OCI-LY1 (cell line): Measurements from ENCODE around the gene EML1.

Experiments used
- EZH2 ChIP-seq: fragments of 200-600 bp; sonication (generic), shearing (Covaris generic); IDR thresholded peaks from 2 replicates; pipeline ENCODE4 v1.8.0; 2017; ENCODE audit warnings: borderline replicate concordance, mixed run types, mild to moderate bottlenecking, antibody characterized with exemption, low read length, moderate library complexity, mixed read lengths
- TF ChIP-seq, protein P1 (sequence below): fragments of 200-600 bp; sonication (generic), shearing (Covaris generic); IDR thresholded peaks from 2 replicates; pipeline ENCODE4 v1.5.1; 2017; ENCODE audit warnings: mild to moderate bottlenecking, antibody characterized with exemption, low read length, moderate library complexity, mixed read lengths

DNA sequence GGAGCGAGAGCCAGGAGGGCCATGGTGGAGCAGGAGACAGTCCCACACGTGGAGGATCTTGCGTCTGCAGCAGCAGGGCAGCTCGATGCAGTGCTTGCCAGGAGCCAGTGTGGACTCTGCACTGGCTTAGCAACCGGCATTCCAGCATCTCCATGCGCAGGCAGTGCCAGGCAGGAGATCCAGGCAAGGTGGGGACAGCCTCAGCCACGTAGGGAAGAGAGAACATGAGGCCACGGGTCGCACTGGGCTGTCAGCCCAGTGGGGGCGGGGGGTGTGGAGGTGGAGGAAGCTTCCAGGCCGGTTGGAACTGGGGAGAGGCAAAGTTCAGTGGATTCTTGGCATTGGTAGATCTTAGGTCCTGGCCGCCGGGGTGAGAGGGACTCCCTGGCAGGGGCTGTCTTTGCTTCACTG is 151.0 kb downstream of the EML1 start:
- TF ChIP-seq, protein P1, sequence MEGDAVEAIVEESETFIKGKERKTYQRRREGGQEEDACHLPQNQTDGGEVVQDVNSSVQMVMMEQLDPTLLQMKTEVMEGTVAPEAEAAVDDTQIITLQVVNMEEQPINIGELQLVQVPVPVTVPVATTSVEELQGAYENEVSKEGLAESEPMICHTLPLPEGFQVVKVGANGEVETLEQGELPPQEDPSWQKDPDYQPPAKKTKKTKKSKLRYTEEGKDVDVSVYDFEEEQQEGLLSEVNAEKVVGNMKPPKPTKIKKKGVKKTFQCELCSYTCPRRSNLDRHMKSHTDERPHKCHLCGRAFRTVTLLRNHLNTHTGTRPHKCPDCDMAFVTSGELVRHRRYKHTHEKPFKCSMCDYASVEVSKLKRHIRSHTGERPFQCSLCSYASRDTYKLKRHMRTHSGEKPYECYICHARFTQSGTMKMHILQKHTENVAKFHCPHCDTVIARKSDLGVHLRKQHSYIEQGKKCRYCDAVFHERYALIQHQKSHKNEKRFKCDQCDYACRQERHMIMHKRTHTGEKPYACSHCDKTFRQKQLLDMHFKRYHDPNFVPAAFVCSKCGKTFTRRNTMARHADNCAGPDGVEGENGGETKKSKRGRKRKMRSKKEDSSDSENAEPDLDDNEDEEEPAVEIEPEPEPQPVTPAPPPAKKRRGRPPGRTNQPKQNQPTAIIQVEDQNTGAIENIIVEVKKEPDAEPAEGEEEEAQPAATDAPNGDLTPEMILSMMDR: no peak
- TF ChIP-seq EZH2: no peak
